Nephron progenitor cell (in vitro differentiated cells): ENCODE data around the gene COMMD10.

Source experiments
- DNase-seq: peaks from one replicate; pipeline ENCODE4 v3.0.0; 2021
- H3K27ac Mint-ChIP-seq: 2 replicates; pipeline ENCODE4 v1.8.0; 2021; ENCODE audit warnings: mild to moderate bottlenecking, moderate library complexity, mixed read lengths
- H3K27me3 Mint-ChIP-seq: 2 replicates; pipeline ENCODE4 v1.8.0; 2021; ENCODE audit warnings: mild to moderate bottlenecking, low read depth, mixed read lengths; ENCODE audit not compliant: poor library complexity
- H3K36me3 Mint-ChIP-seq: 2 replicates; pipeline ENCODE4 v1.8.0; 2021; ENCODE audit warnings: low read depth, mixed read lengths
- H3K4me1 Mint-ChIP-seq: 2 replicates; pipeline ENCODE4 v1.8.0; 2021; ENCODE audit warnings: mixed read lengths
- H3K4me3 Mint-ChIP-seq: 2 replicates; pipeline ENCODE4 v1.8.0; 2021; ENCODE audit warnings: mild to moderate bottlenecking, moderate library complexity, mixed read lengths
- H3K9me3 Mint-ChIP-seq: 2 replicates; pipeline ENCODE4 v1.8.0; 2021; ENCODE audit warnings: mild to moderate bottlenecking, moderate library complexity, mixed read lengths
- CTCF ChIP-seq: fragments of 200-600 bp; sonication (generic); IDR thresholded peaks from 2 replicates; pipeline ENCODE4 v1.5.0; 2021; ENCODE audit warnings: antibody characterized with exemption

Gene COMMD10

GRCh38 chr5:116174111-116174510 lies 89.3 kb downstream of the COMMD10 start:
- no peak for DNase-seq
- no peaks in the 10 kb centered on the region for H3K4me1 Mint-ChIP-seq
- H3K27ac Mint-ChIP-seq, result no peak overlapping the region
- no peak for TF ChIP-seq CTCF
- H3K27me3 Mint-ChIP-seq, result no peaks in the 10 kb centered on the region
- peaks cover 39% of the 10 kb centered on the region for H3K36me3 Mint-ChIP-seq
- H3K4me3 Mint-ChIP-seq, result no peak overlapping the region
- peaks cover 34% of the 10 kb centered on the region for H3K9me3 Mint-ChIP-seq

- Mint-ChIP-seq H3K36me3 (peaks cover 29% of the 10 kb centered on the region), H3K27ac (no peak overlapping the region), H3K9me3 (peaks cover 14% of the 10 kb centered on the region), H3K27me3 (no peaks in the 10 kb centered on the region), H3K4me3 (no peak overlapping the region), H3K4me1 (no peaks in the 10 kb centered on the region)
- TF ChIP-seq CTCF, result no peak
- DNase-seq, result no peak
Observed at GRCh38 chr5:116176121-116176520, 91.3 kb downstream of the COMMD10 start.

GRCh38 chr5:116178925-116179324 lies 94.1 kb downstream of the COMMD10 start:
- TF ChIP-seq CTCF, result no peak
- H3K4me1 Mint-ChIP-seq, result no peaks in the 10 kb centered on the region
- peaks cover 8% of the 10 kb centered on the region for H3K9me3 Mint-ChIP-seq
- H3K36me3 Mint-ChIP-seq, result peaks cover 18% of the 10 kb centered on the region
- H3K27ac Mint-ChIP-seq, result no peak overlapping the region
- no peak for DNase-seq
- no peaks in the 10 kb centered on the region for H3K27me3 Mint-ChIP-seq
- H3K4me3 Mint-ChIP-seq, result no peak overlapping the region

GRCh38 chr5:116209166-116209565 lies 124.3 kb downstream of the COMMD10 start:
- no peak for DNase-seq
- peaks cover 5% of the 10 kb centered on the region for H3K36me3 Mint-ChIP-seq
- H3K27ac Mint-ChIP-seq, result no peak overlapping the region
- H3K9me3 Mint-ChIP-seq, result no peaks in the 10 kb centered on the region
- H3K4me3 Mint-ChIP-seq, result no peak overlapping the region
- no peaks in the 10 kb centered on the region for H3K27me3 Mint-ChIP-seq
- no peak for TF ChIP-seq CTCF
- H3K4me1 Mint-ChIP-seq, result no peaks in the 10 kb centered on the region

GRCh38 chr5:116212225-116212624 lies 127.4 kb downstream of the COMMD10 start:
- H3K36me3 Mint-ChIP-seq, result peaks cover 5% of the 10 kb centered on the region
- TF ChIP-seq CTCF, result no peak
- H3K4me3 Mint-ChIP-seq, result no peak overlapping the region
- H3K27me3 Mint-ChIP-seq, result no peaks in the 10 kb centered on the region
- DNase-seq, result no peak
- H3K27ac Mint-ChIP-seq, result no peak overlapping the region
- no peaks in the 10 kb centered on the region for H3K9me3 Mint-ChIP-seq
- H3K4me1 Mint-ChIP-seq, result no peaks in the 10 kb centered on the region

- H3K4me1 Mint-ChIP-seq, result no peaks in the 10 kb centered on the region
- peaks cover 4% of the 10 kb centered on the region for H3K36me3 Mint-ChIP-seq
- no peaks in the 10 kb centered on the region for H3K27me3 Mint-ChIP-seq
- no peaks in the 10 kb centered on the region for H3K9me3 Mint-ChIP-seq
- no peak overlapping the region for H3K27ac Mint-ChIP-seq
- no peak overlapping the region for H3K4me3 Mint-ChIP-seq
- no peak for DNase-seq
- no peak for TF ChIP-seq CTCF
Observed at GRCh38 chr5:116216246-116216645, 131.4 kb downstream of the COMMD10 start.
